IMR-90 (cell line): Measurements from ENCODE around the gene CADM1. TPM values are rescaled to one million over a fixed set of nuclear protein-coding genes. Genes with fewer than 3 reads are reported as not detected.

ENCODE experiments used
- ATAC-seq: fragments of 200-7000 bp; cut with Tn5 transposase; 2 replicates; pipeline ENCODE4 v1.9.1; 2020; ENCODE audit warnings: low read depth, mild to moderate bottlenecking, moderate library complexity
- BruUV-seq: library from RNA; stranded (reverse); fragments of 400-500 nt; replicated peaks from 2 replicates; lab custom pipeline; 2021; lab: Mats Ljungman, UMichigan
- CTCF ChIA-PET: fragments of 300-600 bp; formaldehyde crosslinking; extraction: SDS; loops from one replicate; lab custom pipeline; 2021; ENCODE audit warnings: antibody characterized with exemption; lab: Yijun Ruan, JAX
- POLR2A ChIA-PET: fragments of 300-600 bp; sonication (Branson Sonifier 250); formaldehyde crosslinking; loops from one replicate; lab custom pipeline; 2022; ENCODE audit warnings: antibody characterized with exemption; ENCODE audit not compliant: unreplicated experiment; lab: Charles Lee
- DNase-seq: peaks from one replicate; pipeline ENCODE4 v3.0.0; 2013
- H2AFZ ChIP-seq: replicated peaks from 2 replicates; pipeline ENCODE3; 2013; ENCODE audit warnings: low read length, mild to moderate bottlenecking; ENCODE audit not compliant: poor library complexity
- H2AK5ac ChIP-seq: 2 replicates; pipeline ENCODE4 v1.6.1; 2013; ENCODE audit warnings: low read depth, low read length, inconsistent platforms
- H2AK9ac ChIP-seq: replicated peaks from 2 replicates; pipeline ENCODE3; 2013; ENCODE audit warnings: mild to moderate bottlenecking, low read depth, low read length, moderate library complexity; ENCODE audit not compliant: poor library complexity
- H2BK120ac ChIP-seq: 2 replicates; pipeline ENCODE4 v1.6.1; 2013; ENCODE audit warnings: low read depth, low read length, inconsistent platforms
- H2BK15ac ChIP-seq: 3 replicates; pipeline ENCODE4 v1.6.1; 2013; ENCODE audit warnings: low read depth, low read length, inconsistent platforms
- H2BK20ac ChIP-seq: 2 replicates; pipeline ENCODE4 v1.6.1; 2013; ENCODE audit warnings: low read depth, mild to moderate bottlenecking, inconsistent platforms, low read length, moderate library complexity
- H2BK5ac ChIP-seq: 2 replicates; pipeline ENCODE4 v1.6.1; 2013; ENCODE audit warnings: mild to moderate bottlenecking, low read depth, low read length, inconsistent platforms; ENCODE audit not compliant: poor library complexity, severe bottlenecking
- H3K14ac ChIP-seq: replicated peaks from 2 replicates; pipeline ENCODE4 v1.6.1; 2013; ENCODE audit warnings: low read depth, low read length, inconsistent platforms
- H3K18ac ChIP-seq: 2 replicates; pipeline ENCODE4 v1.6.1; 2013; ENCODE audit warnings: low read depth, low read length, control low read depth
- H3K23ac ChIP-seq: 2 replicates; pipeline ENCODE4 v1.6.1; 2013; ENCODE audit warnings: low read depth, low read length, inconsistent platforms
- H3K27ac ChIP-seq: 2 replicates; pipeline ENCODE4 v1.5.1; 2013; ENCODE audit warnings: mild to moderate bottlenecking, control low read depth, low read length; ENCODE audit not compliant: insufficient read depth
- H3K27me3 ChIP-seq: 2 replicates; pipeline ENCODE4 v1.6.1; 2013; ENCODE audit warnings: low read length; ENCODE audit not compliant: control insufficient read depth, insufficient read depth
- H3K36me3 ChIP-seq: 2 replicates; pipeline ENCODE4 v1.6.1; 2013; ENCODE audit warnings: low read length, mixed read lengths; ENCODE audit not compliant: control insufficient read depth, insufficient read depth
- H3K4ac ChIP-seq: 2 replicates; pipeline ENCODE4 v1.6.1; 2013; ENCODE audit warnings: low read depth, low read length, inconsistent platforms
- H3K4me1 ChIP-seq: 2 replicates; pipeline ENCODE4 v1.6.1; 2013; ENCODE audit warnings: low read length, mixed read lengths; ENCODE audit not compliant: control insufficient read depth, insufficient read depth
- H3K4me2 ChIP-seq: 2 replicates; pipeline ENCODE4 v1.6.1; 2013; ENCODE audit warnings: low read depth, mild to moderate bottlenecking, control low read depth, low read length, moderate library complexity
- H3K4me3 ChIP-seq: 2 replicates; pipeline ENCODE4 v1.5.1; 2013; ENCODE audit warnings: low read depth, mild to moderate bottlenecking, control low read depth, low read length, moderate library complexity; ENCODE audit not compliant: insufficient read depth
- H3K56ac ChIP-seq: 2 replicates; pipeline ENCODE4 v1.6.1; 2013; ENCODE audit warnings: low read length, inconsistent platforms; ENCODE audit not compliant: insufficient read depth; ENCODE audit errors: extremely low read depth
- H3K79me1 ChIP-seq, 2 experiments: 2 replicates each; pipeline ENCODE4 v1.6.1; 2013; ENCODE audit warnings: low read length in 2 of 2, inconsistent platforms in 1 of 2, low read depth in 1 of 2
- H3K9ac ChIP-seq: 2 replicates; pipeline ENCODE4 v1.6.1; 2013; ENCODE audit warnings: low read depth, low read length, control low read depth
- H3K9me1 ChIP-seq: 2 replicates; pipeline ENCODE4 v1.6.1; 2013; ENCODE audit warnings: low read length, inconsistent platforms; ENCODE audit not compliant: insufficient read depth
- H3K9me3 ChIP-seq: 2 replicates; pipeline ENCODE4 v1.6.1; 2013; ENCODE audit warnings: low read length; ENCODE audit not compliant: control insufficient read depth, insufficient read depth
- H4K20me1 ChIP-seq: 2 replicates; pipeline ENCODE4 v1.6.1; 2013; ENCODE audit warnings: low read length, inconsistent platforms; ENCODE audit not compliant: insufficient read depth
- H4K5ac ChIP-seq: 2 replicates; pipeline ENCODE4 v1.6.1; 2013; ENCODE audit warnings: mild to moderate bottlenecking, low read depth, low read length, control low read depth
- H4K8ac ChIP-seq, 2 experiments: 2 replicates each; pipeline ENCODE4 v1.6.1; 2013; ENCODE audit warnings: low read depth in 2 of 2, low read length in 2 of 2, control low read depth in 1 of 2, inconsistent platforms in 1 of 2
- H4K91ac ChIP-seq: 2 replicates; pipeline ENCODE4 v1.6.1; 2013; ENCODE audit warnings: low read depth, low read length, inconsistent platforms; ENCODE audit not compliant: insufficient read depth
- ELK1 ChIP-seq: fragments of 150-350 bp; IDR thresholded peaks from 2 replicates; pipeline ENCODE4 v1.6.1; 2016; ENCODE audit warnings: low read depth, mild to moderate bottlenecking, low read length, moderate library complexity, borderline replicate concordance
- FOS ChIP-seq: fragments of 150-350 bp; IDR thresholded peaks from 2 replicates; pipeline ENCODE4 v1.6.1; 2016; ENCODE audit warnings: low read depth, low read length
- MAFK ChIP-seq: IDR thresholded peaks from 2 replicates; pipeline ENCODE4 v1.6.1; 2012; ENCODE audit warnings: low read depth, low read length, improper control_type of control experiment
- MAZ ChIP-seq: IDR thresholded peaks from 2 replicates; pipeline ENCODE4 v1.6.1; 2012; ENCODE audit warnings: low read depth, mild to moderate bottlenecking, low read length, improper control_type of control experiment, moderate library complexity, borderline replicate concordance
- RCOR1 ChIP-seq: IDR thresholded peaks from 2 replicates; pipeline ENCODE4 v1.6.1; 2012; ENCODE audit warnings: mild to moderate bottlenecking, low read length, improper control_type of control experiment; ENCODE audit not compliant: insufficient replicate concordance
- RFX5 ChIP-seq: IDR thresholded peaks from 2 replicates; pipeline ENCODE4 v1.8.0; 2012; ENCODE audit warnings: low read depth, mild to moderate bottlenecking, low read length, moderate library complexity
- WGBS, 2 experiments: methylation state at CpG; one replicate each; pipeline versions ENCODE4 v1.1.5 to v1.1.7; 2013; ENCODE audit warnings: missing lambda C conversion rate in 2 of 2; ENCODE audit not compliant: insufficient read length in 1 of 2; ENCODE audit errors: extremely low coverage in 2 of 2; 5-methylcytosine and 5-hydroxymethylcytosine counted together
- dilution Hi-C: fragments of 300-500 bp; cut with HindIII; formaldehyde crosslinking; loops from one replicate; pipeline ENCODE4 v1.14.3; 2018; ENCODE audit warnings: low sequenced_read_pairs; ENCODE audit not compliant: unreplicated experiment
- in situ Hi-C: fragments of 300-500 bp; cut with MboI; formaldehyde crosslinking; loops from 3 replicates; pipeline ENCODE4 v1.14.3; 2019; ENCODE audit warnings: low sequenced_read_pairs, inconsistent platforms, mixed read lengths
- intact Hi-C: fragments of 100-400 bp; cut with micrococcal nuclease; formaldehyde crosslinking; loops from 2 replicates; pipeline ENCODE4 v1.10.0; 2022
- polyA plus RNA-seq, 3 experiments: library from polyadenylated mRNA; depleted of rRNA; stranded (reverse); fragments of >200 nt; gene quantifications; 2 replicates each; pipeline ENCODE4 v1.2.3, GENCODE V29; 2012; ENCODE audit warnings: low replicate concordance in 1 of 3
- total RNA-seq: library from RNA; depleted of rRNA; stranded (reverse); fragments of >200 nt; gene quantifications from 2 replicates; pipeline ENCODE4 v1.2.3, GENCODE V29; 2012
- TF ChIP-seq, protein P1 (sequence below): fragments of 150-350 bp; IDR thresholded peaks from 2 replicates; pipeline ENCODE4 v1.6.1; 2017; ENCODE audit warnings: mild to moderate bottlenecking, antibody characterized with exemption, low read length, low read depth

Gene CADM1
- total and polyA plus RNA-seq, 2 of the 4 experiments (the other 2 are of a cell fraction) = 28.8 to 77.1 TPM

DNA sequence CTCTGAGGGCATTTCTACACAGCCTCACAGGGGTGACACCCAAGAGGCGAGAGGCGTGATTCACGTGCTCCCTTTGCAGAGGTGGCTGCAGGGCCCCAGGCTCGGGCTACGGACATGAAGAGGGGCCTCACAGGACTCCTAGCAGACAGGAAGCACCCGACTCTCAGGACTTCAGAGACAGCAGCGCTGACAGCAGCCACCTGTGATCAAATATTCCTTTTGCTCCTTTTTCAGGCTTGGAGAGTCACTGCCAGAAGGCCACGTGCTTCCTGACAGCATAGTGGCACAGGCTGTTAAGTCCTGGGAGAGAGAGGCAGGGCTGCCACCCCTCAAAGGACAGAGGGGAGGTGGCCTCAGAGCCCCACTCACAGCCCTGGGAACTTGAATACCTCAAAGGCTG, 348.9 kb downstream of the CADM1 start:
- Histone ChIP-seq H3K9ac (no peak overlapping the region), H3K18ac (no peak overlapping the region), H2BK15ac (no peak overlapping the region), H3K9me1 (no peaks in the 10 kb centered on the region), H3K4me1 (no peaks in the 10 kb centered on the region; the same call in 1 of the 2 replicates), H2BK120ac (no peak overlapping the region), H4K91ac (no peak overlapping the region), H2BK20ac (no peak overlapping the region), H3K36me3 (no peaks in the 10 kb centered on the region), H4K20me1 (no peaks in the 10 kb centered on the region), H3K14ac (no peak overlapping the region), H4K5ac (no peak overlapping the region), H3K9me3 (no peaks in the 10 kb centered on the region), H2AK5ac (no peak overlapping the region), H3K4me2 (no peak overlapping the region), H3K27me3 (peaks cover 14% of the 10 kb centered on the region), H4K8ac (no peak overlapping the region), H3K27ac (no peak overlapping the region), H3K56ac (no peak overlapping the region), H3K4me3 (no peak overlapping the region), H3K23ac (no peak overlapping the region), H2AK9ac (no peak overlapping the region), H3K4ac (no peak overlapping the region), H2BK5ac (no peak overlapping the region), H2AFZ (no peak overlapping the region), H3K79me1 (no peaks in the 10 kb centered on the region)
- no peak for TF ChIP-seq MAFK
- no peak for TF ChIP-seq RCOR1
- TF ChIP-seq, protein P1, sequence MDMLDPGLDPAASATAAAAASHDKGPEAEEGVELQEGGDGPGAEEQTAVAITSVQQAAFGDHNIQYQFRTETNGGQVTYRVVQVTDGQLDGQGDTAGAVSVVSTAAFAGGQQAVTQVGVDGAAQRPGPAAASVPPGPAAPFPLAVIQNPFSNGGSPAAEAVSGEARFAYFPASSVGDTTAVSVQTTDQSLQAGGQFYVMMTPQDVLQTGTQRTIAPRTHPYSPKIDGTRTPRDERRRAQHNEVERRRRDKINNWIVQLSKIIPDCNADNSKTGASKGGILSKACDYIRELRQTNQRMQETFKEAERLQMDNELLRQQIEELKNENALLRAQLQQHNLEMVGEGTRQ = no peak
- no peak for TF ChIP-seq ELK1
- no peak for TF ChIP-seq MAZ
- TF ChIP-seq RFX5 = no peak
- no peak for TF ChIP-seq FOS
- CTCF ChIA-PET = no interaction called here
- in situ Hi-C loops = no loop called here
- DNase-seq (no peak), ATAC-seq (no peak)
- POLR2A ChIA-PET = no interaction called here
- intact Hi-C loops = no loop called here
- BruUV-seq = no TSS peak
- 36% methylated on average over 5 of the region's 8 CpGs; no CpG with 5 or more reads in 1 of the 2 experiments for WGBS, 2 experiments
- dilution Hi-C loops = no loop called here
